ENCODE results near the gene CYP4F22.

GRCh38 chr19:15591796-15592195 is 83.5 kb downstream of the CYP4F22 start:
- TF ChIP-seq CTCF (IDR thresholded peaks at IDR 0.05) (no peak), ZFX (IDR thresholded peaks at IDR 0.05; ENCODE audit: borderline replicate concordance) (no peak)
